ENCODE results near the gene ASIC4. TPM values are rescaled to one million over a fixed set of nuclear protein-coding genes. Genes with fewer than 3 reads are reported as not detected.
A peak's percentile ranks its signal among the peaks of the same experiment; 100 is the strongest.

Gene ASIC4
- total and polyA plus RNA-seq, 2 of the 13 experiments (the other 11 are each of a cell fraction or from before 2014, with no cell fraction given) = 0.03 TPM; not detected in 1

DNA sequence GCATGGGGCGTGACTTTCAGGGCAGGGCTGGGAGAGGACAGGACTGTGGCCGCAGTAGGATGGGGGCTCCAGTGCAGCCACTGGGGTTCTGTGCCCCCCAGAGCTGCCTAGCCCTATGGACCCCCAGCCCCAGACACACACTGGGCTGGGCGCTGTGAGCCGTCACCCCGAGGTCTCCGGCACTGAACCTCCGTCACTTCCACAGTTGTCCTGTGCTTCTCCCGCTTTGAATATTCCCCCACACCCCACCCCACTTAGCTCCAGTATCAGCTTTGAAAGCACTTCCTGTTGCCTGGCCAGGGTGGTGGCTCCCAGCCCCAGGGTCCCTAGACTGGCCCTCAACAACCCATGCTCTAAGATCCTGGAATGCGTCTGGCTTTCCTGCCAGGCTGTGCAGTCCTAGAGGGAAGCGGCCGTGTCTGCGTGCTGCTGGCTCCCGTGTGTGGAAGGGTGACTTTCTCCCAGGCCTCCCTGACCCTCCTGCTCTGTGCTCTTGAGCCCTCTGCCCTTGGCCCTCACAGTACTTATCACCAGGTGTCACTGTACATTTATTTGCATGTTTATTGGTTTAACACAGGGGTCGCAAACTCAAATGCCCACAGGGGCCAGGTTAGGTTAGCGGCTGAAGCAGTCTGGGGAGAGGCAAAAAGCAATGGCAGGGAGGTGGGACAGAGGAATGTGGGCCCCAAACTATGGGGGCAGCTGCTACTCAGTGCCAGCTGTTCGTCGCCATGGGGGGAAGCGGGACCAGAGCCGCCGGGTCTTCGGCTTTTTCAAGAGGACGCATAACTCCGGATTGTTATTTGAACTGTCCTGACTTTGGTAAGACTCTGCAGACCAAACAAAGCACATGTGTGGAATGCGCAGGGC, 47.1 kb downstream of the ASIC4 start (continued):
- TF ChIP-seq ZNF362 (CRISPR knock-in tag; IDR thresholded peaks at IDR 0.05; ENCODE audit: borderline replicate concordance) (no peak), ZNF407 (CRISPR knock-in tag; IDR thresholded peaks at IDR 0.05; ENCODE audit: not compliant biosample characterization) (no peak), ELF1 (CRISPR knock-in tag; IDR thresholded peaks at IDR 0.05) (peak; percentile 37; the same call in 1 of the 2 replicates), ZNF687 (CRISPR knock-in tag; IDR thresholded peaks at IDR 0.05) (peak; percentile 60), TRAFD1 (CRISPR knock-in tag; IDR thresholded peaks at IDR 0.05; ENCODE audit: borderline replicate concordance) (no peak), EED (CRISPR knock-in tag; IDR thresholded peaks at IDR 0.05) (peak; percentile 13; the same call in 1 of the 2 replicates)
- TF ChIP-seq, protein P1, sequence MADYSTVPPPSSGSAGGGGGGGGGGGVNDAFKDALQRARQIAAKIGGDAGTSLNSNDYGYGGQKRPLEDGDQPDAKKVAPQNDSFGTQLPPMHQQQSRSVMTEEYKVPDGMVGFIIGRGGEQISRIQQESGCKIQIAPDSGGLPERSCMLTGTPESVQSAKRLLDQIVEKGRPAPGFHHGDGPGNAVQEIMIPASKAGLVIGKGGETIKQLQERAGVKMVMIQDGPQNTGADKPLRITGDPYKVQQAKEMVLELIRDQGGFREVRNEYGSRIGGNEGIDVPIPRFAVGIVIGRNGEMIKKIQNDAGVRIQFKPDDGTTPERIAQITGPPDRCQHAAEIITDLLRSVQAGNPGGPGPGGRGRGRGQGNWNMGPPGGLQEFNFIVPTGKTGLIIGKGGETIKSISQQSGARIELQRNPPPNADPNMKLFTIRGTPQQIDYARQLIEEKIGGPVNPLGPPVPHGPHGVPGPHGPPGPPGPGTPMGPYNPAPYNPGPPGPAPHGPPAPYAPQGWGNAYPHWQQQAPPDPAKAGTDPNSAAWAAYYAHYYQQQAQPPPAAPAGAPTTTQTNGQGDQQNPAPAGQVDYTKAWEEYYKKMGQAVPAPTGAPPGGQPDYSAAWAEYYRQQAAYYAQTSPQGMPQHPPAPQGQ (CRISPR knock-in tag; IDR thresholded peaks at IDR 0.05; ENCODE audit: borderline replicate concordance) = 0 out of 2 replicates have a peak, but pooled peaks have one; percentile 30

All from HepG2 (cell line).